Ovary (tissue), 9 donors: Measurements from ENCODE around the gene TRIO. TPM values are rescaled to one million over a fixed set of nuclear protein-coding genes. Genes with fewer than 3 reads are reported as not detected.

Experiments used
- DNase-seq, 5 donors: peaks; one replicate each; pipeline ENCODE4 v3.0.0-alpha.2; 2019 to 2020
- H3K27ac ChIP-seq, 2 donors: fragments of 200-600 bp; one replicate each; pipeline versions ENCODE4 v1.5.1 to v1.8.0; 2019 to 2022
- H3K27me3 ChIP-seq: fragments of 200-600 bp; one replicate; pipeline ENCODE4 v1.8.0; 2022
- H3K36me3 ChIP-seq: fragments of 200-600 bp; sonication (generic); one replicate; pipeline ENCODE4 v1.5.1; 2019
- H3K4me1 ChIP-seq: one replicate; pipeline ENCODE4 v1.8.1; 2013; ENCODE audit warnings: mild to moderate bottlenecking, moderate library complexity; ENCODE audit not compliant: insufficient read depth
- H3K4me3 ChIP-seq: fragments of 200-600 bp; sonication (generic); one replicate; pipeline ENCODE4 v1.5.1; 2017
- H3K9me3 ChIP-seq, 2 donors: fragments of 200-600 bp in 1 of 2; sonication (generic) in 1 of 2; one replicate each; pipeline versions ENCODE4 v1.5.1 to v1.8.1; 2013 to 2019; ENCODE audit warnings: mild to moderate bottlenecking in 1 of 2, moderate library complexity in 1 of 2
- EP300 ChIP-seq: sonication (generic); formaldehyde crosslinking; IDR thresholded peaks from one replicate; pipeline ENCODE4 v1.6.1; 2017; ENCODE audit warnings: antibody characterized with exemption
- POLR2A ChIP-seq: fragments of 450-650 bp; IDR thresholded peaks from one replicate; pipeline ENCODE4 v1.6.1; 2017; ENCODE audit warnings: antibody characterized with exemption, mild to moderate bottlenecking, moderate library complexity
- WGBS, 3 donors: extraction: QIAGEN DNeasy Blood & Tissue Kit in 1 of 3; methylation state at CpG; one replicate each; pipeline versions ENCODE4 v1.1.5 to v1.1.7; 2013 to 2017; 5-methylcytosine and 5-hydroxymethylcytosine counted together
- intact Hi-C, 4 donors: fragments of 100-400 bp; cut with DNase I; formaldehyde crosslinking; loops; one replicate each; pipeline versions ENCODE4 v1.11.0 to v1.15.1; 2022 to 2023
- polyA plus RNA-seq, 2 donors: library from polyadenylated mRNA; stranded (reverse); fragments of 200-250 nt in 1 of 2; fragments of 350-450 nt in 1 of 2; fragmentation: Illumina TruSeq in 1 of 2; extraction: RNeasy Lipid Tissue Mini Kit (QIAGEN cat#74804) in 1 of 2; gene quantifications; one replicate each; pipeline ENCODE4 v1.2.3, GENCODE V29; 2013 to 2014
- total RNA-seq, 7 donors: library from RNA; depleted of rRNA in 2 of 7; stranded (reverse); fragments of >200 nt in 2 of 7; fragmentation: NEBNext Ultra II Directional in 3 of 7; extraction: Animal tissue kit (Norgen Biotek cat#: 25700) in 3 of 7; gene quantifications; one replicate each; pipeline versions ENCODE4 v1.1.0 to v1.2.4, GENCODE V29; 2016 to 2023
- TF ChIP-seq, protein P1 (sequence below), 3 donors: fragments of 450-650 bp in 2 of 3; fragments of 200-600 bp in 1 of 3; IDR thresholded peaks; one replicate each; pipeline versions ENCODE4 v1.5.1 to v1.8.0; 2016 to 2022; ENCODE audit warnings: antibody characterized with exemption in 3 of 3, mild to moderate bottlenecking in 1 of 3
- donor health status: DM: no; HTN: no; CAD: no; lungs with moderate emphysema.
- donor health status: DM: no; HTN: no; CAD: no.
- donor health status: Bipolar disorder and iron deficiency.
- donor health status: DM: yes; HTN: yes; CAD: no.
- donor health status: DM: no; HTN: no; CAD: no.
- donor health status: DM: yes; HTN: yes; CAD: no.

The TRIO gene
- total and polyA plus RNA-seq, 9 donors: 58.4 to 268 (median 125) TPM

DNA sequence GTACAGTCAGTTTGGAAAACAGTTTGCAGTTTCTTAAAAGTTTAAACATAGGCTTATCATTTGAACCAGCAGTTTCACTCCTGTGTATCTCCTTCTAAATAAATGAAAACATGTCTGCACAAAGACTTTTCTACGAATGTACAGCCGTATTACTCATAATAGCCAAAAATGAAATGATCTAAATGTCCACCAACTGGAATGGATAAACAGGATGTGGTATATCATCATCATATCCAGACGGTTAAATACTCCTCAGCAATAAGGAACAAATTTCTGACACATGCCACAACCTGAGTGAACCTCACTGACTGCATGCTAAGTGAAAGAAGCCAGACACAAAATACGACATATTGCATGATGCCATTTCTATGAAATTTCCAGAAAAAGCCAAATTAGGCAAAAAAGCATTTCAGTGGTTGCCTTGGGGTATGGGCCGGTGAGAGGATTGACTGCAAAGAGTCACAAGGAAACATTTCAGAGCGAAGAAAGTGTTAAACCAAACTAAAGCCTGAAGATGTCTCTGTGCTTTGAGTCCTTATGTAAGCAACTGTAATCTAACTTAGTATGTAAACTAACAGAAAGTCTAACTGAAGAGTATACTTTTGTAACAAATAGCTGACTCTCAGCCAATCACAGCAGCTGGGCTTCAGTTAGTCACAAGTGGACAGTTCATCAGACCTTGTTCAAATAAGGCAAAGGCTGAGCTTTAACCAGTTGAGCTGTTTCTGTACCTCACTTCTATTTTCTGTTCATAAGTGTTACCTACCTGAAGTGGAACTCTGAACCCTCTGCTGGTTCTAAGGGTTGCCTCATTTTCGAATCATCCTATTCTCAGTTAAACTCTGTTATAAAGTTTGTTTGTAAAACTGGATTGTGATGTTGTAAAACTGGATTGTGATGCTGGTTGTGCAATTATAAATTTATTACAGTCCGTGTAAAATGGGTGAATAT is 65.2 kb downstream of the TRIO start:
- intact Hi-C loops: loop anchor here in 1 of 4 donors (10.0 kb wide), 1 partner anchor 46 kb away; no protein-coding TSS in a partner anchor
- Histone ChIP-seq H3K36me3 (no peaks in the 10 kb centered on the region), H3K9me3 (no peaks in the 10 kb centered on the region), H3K4me3 (peak overlapping the region; percentile 4), H3K4me1 (peaks cover 19% of the 10 kb centered on the region), H3K27me3 (no peaks in the 10 kb centered on the region), H3K27ac (peak overlapping the region in 1 of 2 donors; percentile 46)
- peak in 1 of 5 donors; percentile 38 for DNase-seq
- WGBS, 3 donors: 16 to 30% (median 17%) methylated on average over 8 of the region's 8 CpGs
- TF ChIP-seq, protein P1, sequence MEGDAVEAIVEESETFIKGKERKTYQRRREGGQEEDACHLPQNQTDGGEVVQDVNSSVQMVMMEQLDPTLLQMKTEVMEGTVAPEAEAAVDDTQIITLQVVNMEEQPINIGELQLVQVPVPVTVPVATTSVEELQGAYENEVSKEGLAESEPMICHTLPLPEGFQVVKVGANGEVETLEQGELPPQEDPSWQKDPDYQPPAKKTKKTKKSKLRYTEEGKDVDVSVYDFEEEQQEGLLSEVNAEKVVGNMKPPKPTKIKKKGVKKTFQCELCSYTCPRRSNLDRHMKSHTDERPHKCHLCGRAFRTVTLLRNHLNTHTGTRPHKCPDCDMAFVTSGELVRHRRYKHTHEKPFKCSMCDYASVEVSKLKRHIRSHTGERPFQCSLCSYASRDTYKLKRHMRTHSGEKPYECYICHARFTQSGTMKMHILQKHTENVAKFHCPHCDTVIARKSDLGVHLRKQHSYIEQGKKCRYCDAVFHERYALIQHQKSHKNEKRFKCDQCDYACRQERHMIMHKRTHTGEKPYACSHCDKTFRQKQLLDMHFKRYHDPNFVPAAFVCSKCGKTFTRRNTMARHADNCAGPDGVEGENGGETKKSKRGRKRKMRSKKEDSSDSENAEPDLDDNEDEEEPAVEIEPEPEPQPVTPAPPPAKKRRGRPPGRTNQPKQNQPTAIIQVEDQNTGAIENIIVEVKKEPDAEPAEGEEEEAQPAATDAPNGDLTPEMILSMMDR (IDR thresholded peaks at IDR 0.05): no peak
- TF ChIP-seq EP300 (no peak), POLR2A (no peak)

DNA sequence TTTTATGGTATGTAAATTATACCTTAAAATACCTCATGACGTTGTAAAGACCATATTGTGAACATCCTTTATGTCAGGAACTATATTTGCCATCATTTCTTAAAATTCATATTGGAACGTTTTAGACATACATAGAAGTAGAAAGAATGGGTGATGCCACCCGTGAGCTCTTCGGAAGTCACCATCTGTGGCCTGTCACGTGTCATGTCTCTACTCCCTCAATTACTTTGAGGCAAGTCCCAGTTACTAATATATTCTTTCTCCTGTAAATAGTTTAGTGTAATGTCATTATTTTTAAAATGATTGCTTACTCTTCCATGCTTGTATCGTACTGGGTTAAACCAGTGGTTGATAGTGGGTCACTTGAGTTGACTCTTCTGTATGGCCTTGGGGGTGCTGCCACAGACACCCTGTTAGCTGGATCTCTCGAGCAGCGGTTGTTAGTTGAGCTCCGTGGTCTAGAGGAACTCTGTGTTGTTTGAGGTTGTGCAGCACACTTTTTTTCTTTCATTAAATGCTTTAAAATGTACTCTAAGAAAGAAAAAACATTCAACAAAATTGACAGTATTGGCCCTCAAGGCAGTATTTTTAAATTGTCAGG is 66.2 kb downstream of the TRIO start:
- Histone ChIP-seq H3K4me3 (no peak overlapping the region), H3K27me3 (no peaks in the 10 kb centered on the region), H3K36me3 (no peaks in the 10 kb centered on the region), H3K9me3 (no peaks in the 10 kb centered on the region), H3K27ac (peak overlapping the region in 1 of 2 donors; percentile 46), H3K4me1 (peaks cover 19% of the 10 kb centered on the region)
- intact Hi-C loops: loop anchor here in 1 of 4 donors (10.0 kb wide), 1 partner anchor 45 kb away; no protein-coding TSS in a partner anchor
- TF ChIP-seq EP300 (no peak), POLR2A (no peak)
- TF ChIP-seq, protein P1 (IDR thresholded peaks at IDR 0.05): no peak
- no peak for DNase-seq
- 49 to 76% (median 57%) methylated on average over 9 of the region's 9 CpGs for WGBS, 3 donors

DNA sequence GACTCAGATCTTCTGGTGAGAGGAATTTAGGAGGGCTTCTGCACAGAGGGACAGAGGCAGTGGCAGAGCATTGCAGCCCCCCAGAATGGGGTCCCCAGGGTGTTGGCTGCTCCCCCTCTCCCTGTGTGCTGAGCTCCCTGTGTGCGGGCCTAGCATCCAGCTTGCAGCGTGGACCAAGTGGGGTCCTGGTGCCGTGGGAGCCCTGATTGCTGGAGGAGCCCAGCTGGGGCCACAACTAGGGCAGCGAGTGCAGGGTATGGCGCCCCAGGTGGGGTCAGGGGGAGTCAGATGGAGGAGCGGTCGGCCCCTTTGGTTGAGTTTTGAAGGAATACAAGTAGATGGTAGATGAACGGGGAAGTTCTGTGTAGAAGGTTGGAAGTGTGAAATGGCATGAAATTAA is 66.7 kb downstream of the TRIO start:
- 93 to 99% (median 98%) methylated on average over 8 of the region's 8 CpGs for WGBS, 3 donors
- H3K27ac ChIP-seq: no peak overlapping the region
- intact Hi-C loops: loop anchor here in 3 of 4 donors (5.0 to 10.0 kb wide), 3 partner anchors 45 to 1437 kb away; partner anchors contain the start of gene TRIO (in 2 of the 3)
- H3K9me3 ChIP-seq: no peaks in the 10 kb centered on the region
- no peaks in the 10 kb centered on the region for H3K27me3 ChIP-seq
- H3K4me1 ChIP-seq: peaks cover 16% of the 10 kb centered on the region
- no peak overlapping the region for H3K4me3 ChIP-seq
- no peak for DNase-seq
- H3K36me3 ChIP-seq: no peaks in the 10 kb centered on the region
- TF ChIP-seq EP300: no peak
- no peak for TF ChIP-seq POLR2A
- TF ChIP-seq, protein P1 (IDR thresholded peaks at IDR 0.05): no peak

DNA sequence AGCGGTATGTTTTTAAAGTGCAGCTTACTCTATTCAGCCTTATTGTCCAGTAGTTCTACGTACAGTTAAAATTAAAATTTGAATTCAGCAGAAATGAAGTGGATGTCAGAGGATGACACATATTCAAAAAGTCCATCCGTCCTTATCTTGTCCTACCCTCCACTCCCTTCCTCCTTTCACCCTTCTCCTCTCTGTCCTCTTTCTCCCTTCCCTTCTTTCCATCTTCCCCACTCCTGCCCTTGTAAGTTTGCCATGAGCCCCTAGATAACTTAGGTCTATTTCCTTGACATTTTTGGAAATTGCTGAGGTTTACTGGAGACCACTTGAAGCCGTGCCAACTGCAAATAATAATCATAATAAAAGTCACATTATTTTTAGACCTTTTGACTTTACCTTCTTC is 67.6 kb downstream of the TRIO start:
- no peaks in the 10 kb centered on the region for H3K36me3 ChIP-seq
- TF ChIP-seq POLR2A: no peak
- no peak for TF ChIP-seq EP300
- TF ChIP-seq, protein P1 (IDR thresholded peaks at IDR 0.05): no peak
- no peak for DNase-seq
- no peaks in the 10 kb centered on the region for H3K9me3 ChIP-seq
- intact Hi-C loops: loop anchor here in 3 of 4 donors (5.0 to 10.0 kb wide), 2 partner anchors 66 to 1437 kb away; partner anchors contain the start of gene TRIO (in 2 of the 3)
- no peak overlapping the region for H3K4me3 ChIP-seq
- no peak overlapping the region for H3K27ac ChIP-seq
- H3K27me3 ChIP-seq: no peaks in the 10 kb centered on the region
- H3K4me1 ChIP-seq: peaks cover 15% of the 10 kb centered on the region
- 29 to 39% (median 33%) methylated on average over 4 of the region's 4 CpGs for WGBS, 3 donors
